ENCODE measurements around the gene DOCK4.

DNA sequence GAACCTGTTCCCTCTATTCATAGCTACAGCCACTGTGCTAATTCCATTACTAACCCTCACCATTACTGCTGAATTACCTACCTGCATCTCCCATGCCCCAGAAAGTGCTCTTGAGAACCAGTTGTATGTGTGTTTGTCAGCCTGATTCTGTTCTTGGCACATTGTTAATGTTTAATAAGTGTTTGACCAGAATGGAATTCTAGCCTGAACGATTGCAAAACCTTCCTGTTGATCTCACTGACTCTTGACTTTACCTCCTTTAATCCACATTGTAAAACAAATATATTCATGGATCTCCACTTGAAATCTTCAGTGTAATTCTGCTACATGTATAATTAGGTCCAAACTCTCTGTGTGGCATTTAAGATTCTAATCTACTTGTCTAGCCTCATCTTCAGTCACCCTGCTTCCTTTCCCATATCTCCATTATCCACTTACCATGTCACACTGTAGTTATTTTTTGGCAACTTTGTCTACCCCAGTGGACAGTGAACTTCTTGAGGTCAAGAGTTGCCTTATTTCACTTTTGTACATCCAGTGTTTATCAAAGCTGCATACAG, 5.2 kb upstream of the DOCK4 start:
- TF ChIP-seq ZNF274 (IDR thresholded peaks at IDR 0.05; ENCODE audit: low read depth, low read length) (no peak), YY1 (IDR thresholded peaks at IDR 0.05; ENCODE audit: insufficient read depth, insufficient read length) (no peak)

Measured in NT2/D1 (cell line).